Kidney epithelial cell (primary cell): ENCODE results near the gene PARP8. TPM values are rescaled to one million over a fixed set of nuclear protein-coding genes. Genes with fewer than 3 reads are reported as not detected.
"Not testable (repeated sequence)": the region's sequence is repeated elsewhere in the genome, so short reads cannot be mapped to it uniquely, and the experiment has no call there.

Experiments used
- DNase-seq: peaks from one replicate; pipeline ENCODE4 v3.0.0-alpha.2; 2010; ENCODE audit warnings: low read depth
- H3K27me3 ChIP-seq: 2 replicates; pipeline ENCODE4 v1.6.0; 2011; ENCODE audit warnings: low read length; ENCODE audit not compliant: control insufficient read depth, insufficient read depth
- H3K36me3 ChIP-seq: 2 replicates; pipeline ENCODE4 v1.5.1; 2011; ENCODE audit warnings: low read length; ENCODE audit not compliant: control insufficient read depth, insufficient read depth
- H3K4me3 ChIP-seq: 2 replicates; pipeline ENCODE4 v1.5.1; 2011; ENCODE audit warnings: low read depth, mild to moderate bottlenecking, control low read depth, low read length
- total RNA-seq: library from RNA; depleted of rRNA; stranded (reverse); fragments of >200 nt; gene quantifications from 2 replicates; pipeline ENCODE4 v1.2.3, GENCODE V29; 2015
- TF ChIP-seq, protein P1 (sequence below): IDR thresholded peaks from 2 replicates; pipeline ENCODE4 v1.5.1; 2011; ENCODE audit warnings: mild to moderate bottlenecking, moderate library complexity, low read length, control low read depth, inconsistent platforms; ENCODE audit not compliant: insufficient read depth, poor library complexity, severe bottlenecking

PARP8 gene
- total RNA-seq, 1 donor from 2014 or later, result 29.7 TPM

- TF ChIP-seq, protein P1, sequence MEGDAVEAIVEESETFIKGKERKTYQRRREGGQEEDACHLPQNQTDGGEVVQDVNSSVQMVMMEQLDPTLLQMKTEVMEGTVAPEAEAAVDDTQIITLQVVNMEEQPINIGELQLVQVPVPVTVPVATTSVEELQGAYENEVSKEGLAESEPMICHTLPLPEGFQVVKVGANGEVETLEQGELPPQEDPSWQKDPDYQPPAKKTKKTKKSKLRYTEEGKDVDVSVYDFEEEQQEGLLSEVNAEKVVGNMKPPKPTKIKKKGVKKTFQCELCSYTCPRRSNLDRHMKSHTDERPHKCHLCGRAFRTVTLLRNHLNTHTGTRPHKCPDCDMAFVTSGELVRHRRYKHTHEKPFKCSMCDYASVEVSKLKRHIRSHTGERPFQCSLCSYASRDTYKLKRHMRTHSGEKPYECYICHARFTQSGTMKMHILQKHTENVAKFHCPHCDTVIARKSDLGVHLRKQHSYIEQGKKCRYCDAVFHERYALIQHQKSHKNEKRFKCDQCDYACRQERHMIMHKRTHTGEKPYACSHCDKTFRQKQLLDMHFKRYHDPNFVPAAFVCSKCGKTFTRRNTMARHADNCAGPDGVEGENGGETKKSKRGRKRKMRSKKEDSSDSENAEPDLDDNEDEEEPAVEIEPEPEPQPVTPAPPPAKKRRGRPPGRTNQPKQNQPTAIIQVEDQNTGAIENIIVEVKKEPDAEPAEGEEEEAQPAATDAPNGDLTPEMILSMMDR, result no peak
- Histone ChIP-seq H3K27me3 (no peaks in the 10 kb centered on the region), H3K4me3 (no peak overlapping the region), H3K36me3 (no peaks in the 10 kb centered on the region)
- DNase-seq, result no peak
Measured at GRCh38 chr5:50766042-50766441, 99.6 kb downstream of the PARP8 start.

DNA sequence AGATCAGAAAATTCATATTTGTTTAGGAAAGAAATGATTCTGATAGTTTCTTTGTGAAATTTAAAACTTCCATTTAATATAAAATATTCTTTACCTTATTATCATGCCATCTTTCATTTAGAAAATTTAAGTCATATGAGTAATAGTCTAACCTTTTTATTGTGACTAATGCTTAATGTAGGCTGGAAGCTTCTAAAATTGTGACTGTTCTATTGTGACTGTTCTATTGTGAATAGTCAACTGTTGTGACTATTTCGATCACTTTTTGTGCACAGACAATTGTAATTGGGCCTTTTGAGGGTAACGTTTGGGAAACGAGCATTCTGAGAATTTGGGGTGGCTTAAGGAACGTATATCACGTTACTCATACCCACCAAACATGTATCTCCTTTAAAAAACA, 100.0 kb downstream of the PARP8 start:
- Histone ChIP-seq H3K4me3 (no peak overlapping the region), H3K36me3 (no peaks in the 10 kb centered on the region), H3K27me3 (no peaks in the 10 kb centered on the region)
- TF ChIP-seq, protein P1, result no peak
- no peak for DNase-seq

GRCh38 chr5:50766967-50767366, 100.5 kb downstream of the PARP8 start:
- DNase-seq, result no peak
- no peak overlapping the region for H3K4me3 ChIP-seq
- TF ChIP-seq, protein P1, result no peak
- no peaks in the 10 kb centered on the region for H3K36me3 ChIP-seq
- H3K27me3 ChIP-seq, result no peaks in the 10 kb centered on the region

- no peaks in the 10 kb centered on the region for H3K27me3 ChIP-seq
- no peaks in the 10 kb centered on the region for H3K36me3 ChIP-seq
- no peak for DNase-seq
- TF ChIP-seq, protein P1, result no peak
- H3K4me3 ChIP-seq, result no peak overlapping the region
Measured at GRCh38 chr5:50767588-50767987, 101.2 kb downstream of the PARP8 start.

DNA sequence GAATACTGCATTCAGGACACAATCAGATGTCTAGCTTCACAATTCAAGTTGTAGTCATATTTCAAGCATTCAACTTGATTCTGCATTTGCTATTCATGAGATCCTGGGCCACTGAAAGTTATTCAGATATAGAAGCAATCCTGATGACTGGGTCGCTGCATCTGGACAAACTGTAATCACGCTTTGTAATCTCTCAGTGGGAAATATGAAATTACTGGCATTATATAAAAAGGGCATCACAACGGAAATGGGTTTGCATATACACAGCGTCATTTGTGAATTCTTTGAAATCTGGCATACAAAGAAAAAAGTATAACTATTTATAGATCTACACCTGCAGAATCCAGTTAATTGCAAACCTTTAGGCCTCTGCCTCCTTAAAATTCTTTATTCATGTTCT, 102.2 kb downstream of the PARP8 start:
- no peak for DNase-seq
- TF ChIP-seq, protein P1, result no peak
- no peaks in the 10 kb centered on the region for H3K27me3 ChIP-seq
- no peaks in the 10 kb centered on the region for H3K36me3 ChIP-seq
- H3K4me3 ChIP-seq, result no peak overlapping the region

- Histone ChIP-seq H3K27me3 (no peaks in the 10 kb centered on the region), H3K36me3 (no peaks in the 10 kb centered on the region), H3K4me3 (no peak overlapping the region)
- TF ChIP-seq, protein P1, result no peak
- DNase-seq, result no peak
Measured at GRCh38 chr5:50770441-50770840, 104.0 kb downstream of the PARP8 start.

DNA sequence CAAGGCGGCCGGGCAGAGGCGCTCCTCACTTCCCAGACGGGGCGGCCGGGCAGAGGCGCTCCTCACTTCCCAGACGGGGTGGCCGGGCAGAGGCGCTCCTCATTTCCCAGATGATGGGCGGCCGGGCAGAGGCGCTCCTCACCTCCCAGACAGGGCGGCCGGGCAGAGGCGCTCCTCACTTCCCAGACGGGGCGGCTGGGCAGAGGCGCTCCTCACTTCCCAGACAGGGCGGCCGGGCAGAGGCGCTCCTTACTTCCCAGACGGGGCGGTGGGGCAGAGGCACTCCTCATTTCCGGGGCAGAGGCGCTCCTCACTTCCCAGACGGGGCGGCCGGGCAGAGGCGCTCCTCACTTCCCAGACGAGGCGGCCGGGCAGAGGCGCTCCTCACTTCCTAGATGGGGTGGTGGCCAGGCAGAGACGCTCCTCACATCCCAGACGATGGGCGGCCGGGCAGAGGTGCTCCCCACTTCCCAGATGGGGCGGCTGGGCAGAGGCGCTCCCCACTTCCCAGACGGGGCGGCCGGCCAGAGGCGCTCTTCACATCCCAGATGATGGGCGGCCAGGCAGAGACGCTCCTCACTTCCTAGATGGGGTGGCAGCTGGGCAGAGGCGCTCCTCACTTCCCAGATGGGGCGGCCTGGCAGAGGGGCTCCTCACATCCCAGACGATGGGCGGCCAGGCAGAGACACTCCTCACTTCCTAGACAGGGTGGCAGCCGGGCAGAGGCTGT, 108.2 kb downstream of the PARP8 start:
- not testable (repeated sequence) for H3K4me3 ChIP-seq, H3K27me3 ChIP-seq, H3K36me3 ChIP-seq, DNase-seq
